HG03432 (cell line): Measurements from ENCODE around the gene KIAA1755.

ENCODE experiments used
- ATAC-seq: cut with Tn5 transposase; IDR thresholded peaks from one replicate; pipeline ENCODE4 v1.9.1; 2021; ENCODE audit warnings: mild to moderate bottlenecking, moderate library complexity; ENCODE audit not compliant: unreplicated experiment

KIAA1755 gene

GRCh38 chr20:38242848-38243708 is 17.5 kb downstream of the KIAA1755 start:
- ATAC-seq, result no peak

DNA sequence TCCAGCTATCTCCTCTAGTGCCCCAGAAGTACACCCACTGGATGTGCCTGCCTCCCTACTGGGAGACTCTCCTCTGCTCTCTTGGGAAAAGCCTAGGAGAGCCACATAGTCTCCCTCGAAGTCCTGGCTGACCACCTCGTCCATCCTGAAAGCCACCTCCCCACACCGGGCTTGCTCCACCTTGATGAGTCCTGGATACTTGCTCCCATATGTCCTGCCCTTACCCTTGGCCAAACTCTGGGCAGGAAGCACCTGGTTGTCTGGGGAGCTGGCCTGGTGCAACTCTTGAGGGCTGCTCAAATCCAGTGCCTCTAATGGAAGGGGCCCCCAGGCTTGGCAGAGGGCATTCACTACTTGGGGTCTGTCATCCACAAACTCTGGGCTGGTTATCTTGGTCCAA is 19.3 kb downstream of the KIAA1755 start:
- no peak for ATAC-seq

DNA sequence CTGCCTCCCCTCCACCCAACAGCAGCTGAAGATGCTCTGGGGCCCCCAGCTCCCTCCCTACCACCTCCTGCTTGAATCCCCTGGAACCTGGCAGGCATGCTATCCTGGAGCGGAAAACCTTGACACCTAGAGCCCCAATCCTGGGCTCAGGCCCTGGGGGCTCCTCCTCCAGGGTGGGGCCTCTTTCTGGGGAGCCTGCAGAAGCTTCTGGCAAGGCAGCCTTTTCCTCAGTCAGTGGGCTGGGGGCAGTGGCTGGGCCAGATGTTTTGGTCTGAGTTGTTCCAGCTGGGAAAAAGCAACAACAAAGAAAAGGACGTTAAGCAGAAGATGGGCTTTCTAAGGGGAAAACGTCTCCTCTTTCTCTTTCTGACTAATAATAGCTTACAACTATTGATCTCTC is 21.1 kb downstream of the KIAA1755 start:
- ATAC-seq, result no peak

DNA sequence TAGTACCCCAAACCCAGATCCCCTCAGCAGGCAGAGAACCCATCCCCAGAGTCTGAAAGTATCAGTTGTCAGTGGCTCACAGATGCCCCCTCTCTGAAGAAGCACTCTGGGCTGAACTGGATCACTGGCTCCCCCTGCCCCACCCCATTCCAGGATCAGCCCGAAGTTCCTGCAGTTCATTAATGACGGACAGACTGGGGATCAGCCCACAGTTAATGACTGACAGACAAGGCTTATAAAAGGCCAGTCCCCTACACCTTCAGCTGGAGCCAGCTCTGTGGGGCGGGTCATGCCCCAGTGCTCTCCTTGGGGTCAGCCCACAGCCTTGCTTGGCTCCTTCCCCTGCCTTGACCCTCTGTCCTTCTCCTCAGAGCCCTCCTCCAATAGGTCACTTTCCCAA is 21.7 kb downstream of the KIAA1755 start:
- no peak for ATAC-seq

- no peak for ATAC-seq
Observed at GRCh38 chr20:38237381-38237780, 23.2 kb downstream of the KIAA1755 start.

DNA sequence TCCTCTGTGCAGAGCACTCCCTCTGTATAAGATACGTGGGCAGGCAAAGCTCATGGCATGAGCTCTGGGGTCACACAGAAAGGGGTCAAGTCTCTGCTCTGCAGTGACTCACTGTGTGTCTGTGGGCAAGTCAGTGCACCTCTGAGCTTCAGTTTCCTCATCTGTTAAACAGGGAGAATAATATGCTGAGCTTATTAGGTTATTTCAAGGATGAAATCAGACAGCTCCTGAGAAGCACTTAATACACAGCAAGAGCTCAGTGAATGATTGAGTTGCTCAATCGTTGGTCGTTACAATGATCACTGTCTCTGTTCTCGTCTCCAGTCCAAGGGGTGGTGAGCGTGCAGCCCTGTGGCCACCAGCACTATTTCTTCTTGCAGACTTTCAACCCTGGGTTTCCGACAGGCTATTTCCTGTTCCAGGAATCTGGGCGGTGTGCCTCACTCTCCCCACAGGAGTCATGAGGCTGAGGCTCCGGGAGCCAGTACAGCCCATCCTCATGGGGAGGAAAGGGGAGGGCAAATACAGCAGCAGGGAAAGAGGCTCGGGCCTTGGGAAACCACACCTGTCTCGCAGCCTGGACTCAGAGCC is 28.9 kb downstream of the KIAA1755 start:
- ATAC-seq, result no peak

DNA sequence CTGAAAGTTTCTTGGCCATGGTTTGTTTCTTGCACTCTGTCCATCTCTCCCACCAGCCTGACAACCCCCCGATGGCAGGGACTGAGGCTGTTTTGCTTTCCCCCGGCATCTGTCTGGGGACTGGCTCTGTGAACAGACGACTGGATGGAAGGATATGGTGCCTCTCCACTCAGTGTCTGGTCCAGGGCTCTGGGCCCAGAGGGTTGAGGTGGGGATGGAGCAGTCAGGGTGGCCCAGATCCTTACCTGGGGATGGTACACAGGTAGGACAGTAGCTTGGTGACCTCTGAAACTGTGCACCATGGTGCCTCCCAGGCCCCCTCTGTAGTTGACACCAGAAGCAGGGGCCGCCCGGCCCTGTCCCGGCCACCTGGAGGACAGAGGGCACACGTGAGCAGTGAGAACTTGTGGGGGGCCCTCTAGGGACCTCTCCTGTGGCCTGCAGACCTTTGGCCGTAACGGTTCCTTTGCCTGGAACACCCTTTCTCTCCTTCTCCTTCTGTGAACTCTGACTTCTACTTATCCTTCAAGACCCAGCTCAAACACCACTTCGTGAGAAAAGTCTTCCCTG is 29.5 kb downstream of the KIAA1755 start:
- ATAC-seq, result no peak

GRCh38 chr20:38230253-38230551 is 30.3 kb downstream of the KIAA1755 start:
- ATAC-seq, result no peak

- no peak for ATAC-seq
Observed at GRCh38 chr20:38229376-38230252, 30.9 kb downstream of the KIAA1755 start.

DNA sequence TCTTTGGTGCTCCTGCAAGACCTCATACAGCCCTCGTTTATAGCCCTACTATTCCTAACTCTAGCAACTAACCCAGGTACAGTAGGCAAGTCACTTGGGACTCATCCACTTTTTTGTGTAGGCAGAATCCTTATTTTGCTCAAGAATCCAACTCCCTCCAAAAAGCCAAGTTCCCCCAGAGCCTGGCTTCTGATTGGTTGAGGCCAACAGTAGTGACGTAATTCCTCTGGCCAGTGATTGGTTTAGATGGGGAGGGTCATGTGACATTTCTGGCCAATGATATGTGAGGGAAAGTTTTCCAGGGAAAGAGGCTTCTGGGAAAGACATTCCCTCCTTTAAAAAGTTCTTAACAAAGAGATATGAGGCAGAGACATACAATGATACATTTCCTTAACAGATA is 32.1 kb downstream of the KIAA1755 start:
- no peak for ATAC-seq

- ATAC-seq, result no peak
Observed at GRCh38 chr20:38227420-38228360, 32.8 kb downstream of the KIAA1755 start.

- ATAC-seq, result no peak
Observed at GRCh38 chr20:38226553-38226952, 34.0 kb downstream of the KIAA1755 start.

DNA sequence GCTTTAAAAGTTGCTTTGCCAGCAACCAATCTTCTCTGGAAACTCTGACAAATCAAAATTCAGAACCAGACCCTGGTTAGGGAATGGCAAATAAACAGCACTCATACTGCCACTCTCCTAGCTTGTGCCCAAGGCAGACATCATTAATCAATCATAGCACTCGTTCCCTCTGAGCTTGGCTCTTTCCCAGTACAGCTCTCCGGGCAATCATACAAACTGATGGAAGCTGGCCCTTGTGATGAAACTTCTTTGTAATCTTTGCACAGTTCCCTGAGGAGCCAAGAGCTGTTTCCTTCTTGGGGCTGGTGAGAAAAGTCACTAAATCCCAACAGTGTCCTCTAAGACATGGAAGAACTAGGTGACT is 34.7 kb downstream of the KIAA1755 start:
- ATAC-seq, result no peak

DNA sequence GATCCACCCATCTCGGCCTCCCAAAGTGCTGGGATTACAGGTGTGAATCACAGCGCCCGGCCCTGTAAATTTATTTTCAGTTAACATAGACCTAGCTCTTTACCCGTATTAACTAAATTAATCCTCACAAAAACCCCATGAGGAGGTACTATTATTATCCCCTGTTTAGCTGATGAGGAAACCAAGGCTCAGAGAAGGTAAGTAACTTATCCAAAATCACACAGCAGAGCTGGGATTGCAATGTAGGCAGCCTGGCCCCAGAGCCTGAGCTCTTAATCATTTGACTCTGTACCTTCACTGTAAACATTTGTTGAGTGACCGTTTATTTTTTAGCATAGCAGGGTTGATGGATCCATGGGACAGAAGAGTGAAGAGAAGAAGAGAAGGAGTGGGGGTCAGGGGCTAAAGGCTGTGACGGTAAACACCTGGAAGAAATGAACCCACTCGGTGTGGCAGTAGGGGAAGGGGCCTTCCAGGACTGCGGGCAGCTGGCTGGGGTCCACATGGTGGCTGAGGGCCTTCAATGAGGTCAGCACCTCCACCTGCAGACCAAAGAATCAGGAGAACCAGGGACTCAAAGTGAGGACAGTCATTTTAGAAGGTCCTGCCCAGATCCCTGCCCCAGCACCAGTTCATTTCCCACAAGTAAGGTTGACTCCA is 35.2 kb downstream of the KIAA1755 start:
- no peak for ATAC-seq

DNA sequence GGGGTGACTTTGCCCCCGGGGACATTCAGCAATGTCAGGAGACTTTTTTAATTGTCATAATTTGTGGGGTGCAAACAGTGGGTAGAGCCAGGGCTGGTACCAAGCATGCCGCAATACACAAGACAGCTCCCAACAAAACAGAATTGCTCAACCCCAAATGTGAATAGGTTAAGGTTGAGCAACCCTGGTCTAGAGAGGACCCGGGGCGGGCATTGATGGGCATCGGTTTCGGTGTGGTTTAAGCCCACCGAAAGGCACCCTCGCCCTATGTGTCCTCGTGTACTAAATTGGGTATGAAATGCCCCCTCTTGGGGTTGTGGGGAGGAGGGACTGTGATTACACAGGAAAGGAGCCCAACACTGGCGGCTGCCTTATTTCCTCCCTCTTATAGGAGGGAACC is 36.0 kb downstream of the KIAA1755 start:
- no peak for ATAC-seq

- no peak for ATAC-seq
Observed at GRCh38 chr20:38223743-38224100, 36.8 kb downstream of the KIAA1755 start.

- ATAC-seq, result no peak
Observed at GRCh38 chr20:38222923-38223742, 37.4 kb downstream of the KIAA1755 start.

DNA sequence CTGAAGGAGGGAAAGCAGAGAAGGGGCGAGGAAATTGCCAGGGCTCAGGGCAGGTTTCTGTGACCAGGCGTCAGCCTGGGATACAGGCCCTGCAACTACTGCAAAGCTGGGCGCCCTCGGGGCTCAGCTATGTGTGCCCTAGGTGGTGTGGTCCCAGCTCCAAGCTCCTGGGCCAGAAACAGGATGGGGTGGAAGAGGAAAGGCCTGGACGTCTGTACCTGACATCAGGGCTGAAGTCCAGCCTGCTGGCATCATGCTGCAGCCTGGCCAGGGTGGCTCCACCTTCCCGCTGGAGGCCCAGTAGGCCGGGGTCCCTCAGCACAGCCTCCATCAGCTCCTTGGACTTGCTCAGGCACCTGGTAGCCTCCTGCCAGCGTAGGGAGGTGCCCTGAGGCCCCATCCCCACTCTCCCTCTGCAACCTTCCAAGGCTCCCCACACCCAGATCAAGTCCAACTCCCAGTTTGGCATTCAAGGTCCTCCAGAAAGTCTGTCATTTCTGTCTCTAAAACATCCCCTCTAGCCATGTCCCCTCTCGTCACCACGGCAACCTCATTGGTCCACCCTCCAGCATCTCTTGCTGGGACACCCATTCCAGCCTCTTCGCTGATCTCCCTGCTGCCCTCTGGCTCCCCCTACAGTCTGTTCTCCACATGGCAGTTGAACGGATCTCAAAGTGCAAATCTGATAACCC is 38.2 kb downstream of the KIAA1755 start:
- no peak for ATAC-seq
